Effector CD8-positive, alpha-beta T cell (primary cell): ENCODE results near the gene HIVEP3.

Experiments used
- DNase-seq: peaks from one replicate; lab custom pipeline; 2025; lab: John Stamatoyannopoulos, UW

HIVEP3 gene

GRCh38 chr1:41848216-41848952 lies 70.3 kb downstream of the HIVEP3 start:
- DNase-seq, result no peak

DNA sequence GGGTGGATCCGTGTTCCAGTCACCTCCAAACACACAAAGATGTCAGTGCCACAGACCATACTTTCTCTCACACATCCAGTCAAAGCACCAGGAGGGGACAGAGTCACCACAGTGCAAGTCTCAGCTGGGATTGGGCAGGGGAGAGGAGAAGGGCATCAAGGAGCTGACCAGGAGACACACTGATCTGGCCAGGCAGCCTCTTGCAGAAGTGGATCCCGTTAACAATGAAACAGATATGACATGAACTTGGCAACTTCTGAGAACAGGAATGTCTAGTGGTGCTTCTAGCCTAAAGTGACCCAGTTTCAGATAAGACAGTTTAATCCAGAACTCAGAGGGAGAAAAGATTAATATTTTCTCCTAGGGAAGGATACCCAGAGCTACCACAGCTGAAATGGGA lies 71.0 kb downstream of the HIVEP3 start:
- no peak for DNase-seq

- DNase-seq, result no peak
These were observed 71.9 kb downstream of the HIVEP3 start for GRCh38 chr1:41846625-41847405.

- no peak for DNase-seq
These were observed 73.9 kb downstream of the HIVEP3 start for GRCh38 chr1:41844781-41845272.

GRCh38 chr1:41844255-41844654 lies 74.5 kb downstream of the HIVEP3 start:
- no peak for DNase-seq

DNA sequence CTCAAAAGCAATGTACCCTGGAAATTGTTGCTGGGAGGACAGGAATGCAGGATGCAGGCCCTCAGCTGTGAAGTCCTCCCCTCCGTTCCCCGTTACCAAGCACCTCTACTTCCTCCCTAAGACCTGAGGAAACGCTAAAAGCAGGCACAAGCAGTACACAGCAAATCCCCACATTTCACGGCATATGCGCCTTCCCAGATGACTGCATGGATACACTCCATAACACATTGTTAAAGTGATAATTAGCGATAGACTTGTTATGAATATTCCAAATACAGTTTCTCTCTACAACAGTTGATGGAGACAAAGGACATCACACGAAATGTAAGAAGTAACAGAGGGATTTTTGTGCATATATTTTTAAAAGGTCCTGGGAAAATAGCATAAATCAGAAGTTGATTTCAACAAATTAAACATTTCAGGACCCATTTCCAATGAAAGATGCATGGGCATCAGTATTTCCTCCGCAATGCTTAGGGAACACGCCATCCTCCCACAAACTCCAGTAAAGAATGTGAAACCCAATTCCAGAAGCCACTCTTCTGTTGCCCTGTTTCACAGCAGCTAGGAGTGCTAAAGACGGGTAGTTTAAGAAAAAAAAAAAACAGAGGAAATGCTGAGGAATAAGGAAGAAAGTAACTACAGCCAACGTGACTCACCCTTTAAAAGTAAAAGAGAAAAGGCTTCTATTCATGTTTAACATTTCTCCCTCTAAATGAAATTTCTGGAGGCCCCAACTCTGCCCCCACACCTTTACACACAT lies 75.5 kb downstream of the HIVEP3 start:
- no peak for DNase-seq

DNA sequence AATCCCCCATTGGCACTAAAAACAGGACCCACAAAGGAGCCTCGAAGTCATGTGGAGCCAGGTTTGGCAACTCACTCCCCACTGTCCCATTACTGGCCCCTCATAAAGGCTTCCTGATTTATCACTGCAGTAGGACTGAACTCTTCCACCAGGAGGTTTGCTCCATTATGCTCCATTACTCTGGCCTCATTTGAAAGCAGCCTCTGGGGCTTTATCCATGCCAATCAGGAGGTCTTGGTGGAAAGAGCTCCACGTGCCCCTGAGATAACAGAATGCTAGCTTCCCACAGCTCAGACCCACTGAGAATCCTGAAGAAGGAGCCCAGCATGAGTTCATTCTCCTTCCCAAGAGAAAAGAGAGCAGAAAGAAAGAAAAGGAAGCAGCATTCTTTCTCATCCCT lies 76.4 kb downstream of the HIVEP3 start:
- no peak for DNase-seq

GRCh38 chr1:41840592-41841246 lies 78.0 kb downstream of the HIVEP3 start:
- DNase-seq, result no peak

DNA sequence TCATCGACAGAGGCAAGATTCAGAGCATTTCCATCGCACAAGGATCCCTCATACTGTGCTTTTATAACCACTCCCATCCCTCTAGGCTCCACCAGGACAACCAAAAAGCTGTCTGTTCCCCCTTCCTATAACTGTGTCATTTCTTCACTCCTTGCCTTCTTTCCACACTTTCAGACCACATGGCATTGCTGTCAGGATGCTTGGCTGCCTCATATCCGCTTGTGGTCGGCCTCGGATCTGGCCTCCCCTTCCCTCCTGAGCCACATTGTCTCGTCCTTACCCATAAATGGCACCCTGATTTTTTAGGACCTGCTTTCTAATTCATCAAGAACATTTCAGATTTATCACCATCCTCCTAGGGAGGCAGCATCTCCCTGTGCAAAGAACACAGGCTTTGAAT lies 80.5 kb downstream of the HIVEP3 start:
- DNase-seq, result no peak

DNA sequence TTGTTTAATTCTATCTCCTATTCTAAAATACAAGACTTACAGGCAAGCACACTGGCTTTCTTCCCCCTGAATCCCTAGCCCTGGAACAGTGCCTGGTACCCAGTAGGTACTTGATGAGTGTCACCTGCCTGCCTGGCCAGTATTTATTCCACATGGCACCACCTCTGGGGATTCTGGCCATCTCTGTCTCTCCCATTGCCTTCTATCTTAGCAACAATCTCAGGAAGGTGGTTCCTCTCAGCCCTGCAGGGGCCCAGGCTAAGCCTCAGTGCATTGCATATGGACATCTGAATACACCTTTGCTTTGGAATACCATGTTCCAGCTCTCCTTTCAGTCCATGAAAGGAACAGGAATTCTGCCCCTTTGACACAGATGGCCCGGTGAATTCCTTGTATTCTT lies 81.0 kb downstream of the HIVEP3 start:
- no peak for DNase-seq

DNA sequence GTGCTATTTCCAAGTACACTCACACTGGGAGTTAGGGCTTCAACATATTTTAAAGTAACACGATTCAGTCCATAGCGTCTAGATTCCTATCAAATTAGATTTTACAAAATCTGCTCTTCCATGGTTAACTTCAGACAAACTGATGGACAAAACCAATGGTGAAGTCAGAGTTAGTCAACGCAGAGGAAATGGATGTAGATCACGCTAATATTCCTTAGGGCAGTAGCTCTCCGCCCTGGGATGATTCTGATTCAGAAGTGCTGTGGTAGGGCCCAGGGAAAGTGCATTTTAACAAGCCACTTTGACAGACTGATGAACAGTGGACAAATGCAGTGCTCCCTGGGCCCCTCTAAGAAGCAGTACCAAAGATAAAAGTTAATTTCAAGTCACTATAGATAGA lies 83.2 kb downstream of the HIVEP3 start:
- DNase-seq, result no peak

GRCh38 chr1:41833519-41834000 lies 85.2 kb downstream of the HIVEP3 start:
- DNase-seq, result no peak

DNA sequence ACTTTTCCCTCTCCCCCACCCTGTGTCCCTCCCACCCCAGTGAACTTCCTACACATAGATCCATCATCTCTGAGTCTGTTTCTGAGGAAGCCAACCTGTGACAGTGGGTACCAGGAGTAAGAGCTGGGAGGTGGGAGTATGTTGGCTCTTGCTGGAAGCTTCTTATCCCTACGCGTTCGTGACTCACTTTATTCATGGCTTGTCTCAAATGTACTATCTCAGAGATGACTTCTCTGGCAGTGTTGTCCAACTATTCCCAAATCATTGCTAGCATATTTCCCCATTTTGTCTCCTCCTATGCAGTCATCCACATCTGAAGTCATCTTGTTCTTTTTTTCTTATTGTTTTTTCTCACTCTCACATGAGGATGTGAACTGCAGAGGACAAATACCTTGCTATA lies 88.0 kb downstream of the HIVEP3 start:
- no peak for DNase-seq

- DNase-seq, result no peak
These were observed 90.6 kb downstream of the HIVEP3 start for GRCh38 chr1:41827991-41828570.

- no peak for DNase-seq
These were observed 95.3 kb downstream of the HIVEP3 start for GRCh38 chr1:41823471-41823870.

DNA sequence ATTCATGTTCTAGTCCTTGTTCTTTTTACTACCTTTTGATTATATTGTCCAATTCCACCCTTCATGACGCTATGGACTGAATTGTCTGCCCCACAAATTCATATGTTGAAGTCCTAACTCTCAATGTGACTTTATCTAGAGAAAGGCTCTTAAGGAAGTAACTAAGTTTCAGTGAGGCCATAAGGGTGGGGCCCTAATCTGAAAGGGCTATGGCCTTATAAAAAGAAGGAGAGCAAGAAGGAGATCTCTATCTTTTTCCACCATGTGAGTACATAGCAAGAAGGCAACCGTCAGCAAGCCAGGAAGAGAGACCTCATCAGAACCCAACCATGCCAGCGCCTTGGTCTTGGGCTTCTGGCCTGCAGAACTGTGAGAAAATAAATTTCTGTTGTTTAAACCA lies 95.9 kb downstream of the HIVEP3 start:
- no peak for DNase-seq

DNA sequence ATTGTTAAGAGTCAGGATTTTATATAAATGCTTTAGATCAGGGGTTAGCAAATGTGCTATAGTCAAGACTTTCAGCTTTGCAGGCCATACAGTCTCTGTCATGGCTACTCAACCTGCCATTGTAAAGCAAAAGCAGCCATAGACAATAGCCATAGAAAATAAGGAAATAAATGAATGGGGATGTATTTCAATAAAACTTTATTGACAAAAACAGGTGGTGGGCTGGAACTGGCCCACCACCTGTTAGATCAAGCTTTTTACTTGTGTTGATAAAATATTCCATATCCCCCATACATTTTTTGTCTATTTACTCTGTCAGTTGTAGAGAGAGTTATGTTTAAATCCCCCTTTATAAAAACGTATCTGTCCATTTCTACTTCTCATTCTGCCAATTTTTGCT lies 98.9 kb downstream of the HIVEP3 start:
- DNase-seq, result no peak

DNA sequence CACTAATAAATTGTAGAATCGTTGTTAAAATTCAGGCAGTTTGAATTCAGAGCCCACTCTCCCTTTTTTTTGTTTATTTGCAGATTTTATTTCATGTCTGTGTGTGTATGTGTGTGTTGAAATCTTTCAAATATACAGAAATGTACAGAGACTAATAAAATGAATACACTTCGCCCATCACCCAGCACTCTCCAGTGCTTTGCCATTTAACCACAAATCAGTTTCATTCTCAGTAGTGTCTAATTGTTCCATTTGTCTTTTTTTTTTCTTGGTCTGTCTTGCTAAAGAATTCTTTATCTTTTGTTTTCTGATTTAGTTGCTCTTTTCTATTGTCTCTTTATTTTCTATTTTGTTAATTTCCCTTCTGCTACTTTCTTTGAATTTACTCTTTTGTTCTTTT lies 99.7 kb downstream of the HIVEP3 start:
- DNase-seq, result no peak

DNA sequence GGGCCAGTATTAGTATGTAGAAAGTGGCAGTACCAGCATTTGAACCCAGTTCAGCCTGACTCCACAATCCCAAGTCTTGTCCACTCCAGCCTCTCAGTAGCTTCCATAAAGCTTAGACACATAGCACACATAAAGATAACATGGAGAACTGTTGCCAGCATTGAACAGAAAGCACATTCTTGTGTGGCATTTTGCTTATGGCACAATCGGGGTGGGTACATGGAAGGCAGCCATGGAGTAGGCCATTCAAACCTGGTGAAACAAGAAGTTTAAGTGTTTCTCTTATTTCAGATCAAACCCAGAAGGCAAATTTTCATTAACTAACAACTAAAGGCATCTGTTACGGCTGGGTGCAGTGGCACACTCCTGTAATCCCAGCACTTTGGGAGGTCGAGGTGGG lies 102.7 kb downstream of the HIVEP3 start:
- no peak for DNase-seq

- no peak for DNase-seq
These were observed 104.7 kb downstream of the HIVEP3 start for GRCh38 chr1:41813755-41814745.
